ENCODE results near the gene LONRF3. TPM values are rescaled to one million over a fixed set of nuclear protein-coding genes. Genes with fewer than 3 reads are reported as not detected.

The LONRF3 gene
- total RNA-seq (2.4 TPM), polyA plus RNA-seq (ENCODE audit: insufficient read depth in 1 of 8, insufficient read length in 8 of 8, low replicate concordance in 1 of 8) (1 to 10 TPM; 1.3 to 2.4 (median 1.7) TPM)
- long read RNA-seq, donor 1: 0 reads
- long read RNA-seq, donor 2: 0 reads
- long read RNA-seq, donor 3, partial matches to known transcripts: 0 of 1 reads
- long read RNA-seq, donor 3, other reads (novel, unspliced or antisense): 0 of 1 reads
- long read RNA-seq, donor 4: 0 reads
- long read RNA-seq, donor 5: 0 reads
- long read RNA-seq, donor 6: 0 reads
- long read RNA-seq, donor 7: 0 reads
- long read RNA-seq, donor 8: 0 reads
- long read RNA-seq, donor 9: 0 reads
- long read RNA-seq, donor 10: 0 reads
- long read RNA-seq, donor 11: 0 reads

DNA sequence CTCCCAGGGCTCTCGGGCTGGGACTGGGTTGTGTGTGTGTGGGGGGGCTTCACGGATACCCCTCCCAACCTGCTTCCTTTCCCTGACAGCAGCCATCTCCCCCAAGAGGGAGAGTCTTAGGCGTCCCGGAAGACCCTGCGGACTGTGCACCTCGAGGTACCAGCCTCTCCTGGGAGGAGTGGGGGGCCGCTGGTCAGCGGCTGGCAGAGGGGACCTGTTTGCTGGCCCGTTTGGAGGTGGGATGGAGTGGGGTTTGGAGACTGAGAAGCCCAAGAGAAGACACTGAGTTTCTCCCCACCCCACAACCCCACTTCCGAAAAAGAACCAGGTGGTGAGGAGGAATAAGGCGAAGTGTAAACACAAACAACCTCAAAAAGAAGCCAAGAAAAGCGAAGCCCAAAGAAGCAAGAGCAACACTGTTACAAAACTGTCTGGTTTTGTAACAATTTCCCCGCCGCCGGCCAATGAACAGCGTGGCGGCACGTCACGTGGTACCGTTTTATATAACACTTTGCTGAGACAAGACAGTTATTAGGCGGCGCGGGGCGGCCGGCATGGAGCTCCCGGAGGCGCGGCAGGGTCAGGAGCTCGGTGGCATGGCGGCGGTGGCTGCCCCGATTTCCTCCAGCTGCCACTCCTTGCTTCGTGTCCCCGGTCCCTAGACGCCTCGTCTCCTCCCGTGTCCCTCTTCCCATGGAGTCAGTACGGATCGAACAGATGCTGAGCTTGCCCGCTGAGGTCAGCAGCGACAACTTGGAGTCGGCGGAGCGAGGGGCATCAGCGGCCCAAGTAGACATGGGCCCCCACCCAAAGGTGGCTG lies at the start of gene LONRF3:
TSS of gene LONRF3 (plus strand) at position 531 of the 820 bp plus-strand sequence. CDS start at position 694, 163 bp downstream.
- 42% methylated on average over 38 of the region's 45 CpGs for WGBS (ENCODE audit: insufficient coverage)
- DNase-seq: peak; percentile 78
- H3K4me1 ChIP-seq (ENCODE audit: control insufficient read depth, insufficient read depth, low read length): peaks cover 20% of the 10 kb centered on the region
- H3K4me3 ChIP-seq (ENCODE audit: low read length): peak within 1 kb of the TSS; percentile 31
- no peaks in the 10 kb centered on the region for H3K9me3 ChIP-seq (replicated peaks; ENCODE audit: control insufficient read depth, low read depth, low read length)
- no peaks in the 10 kb centered on the region for H3K36me3 ChIP-seq (ENCODE audit: control insufficient read depth, insufficient read depth, low read length)
- no peak within 1 kb of the TSS for H3K27ac ChIP-seq (ENCODE audit: low read length)
- H3K27me3 ChIP-seq (ENCODE audit: control insufficient read depth, insufficient read depth, low read length): peaks cover 70% of the 10 kb centered on the region

- no peaks in the 10 kb centered on the region for H3K4me1 ChIP-seq (ENCODE audit: control insufficient read depth, insufficient read depth, low read length)
These were observed 46.3 kb upstream of the LONRF3 start for GRCh38 chrX:118928151-118928550.

GRCh38 chrX:118935352-118935751 lies 39.1 kb upstream of the LONRF3 start:
- Histone ChIP-seq H3K9me3 (replicated peaks; ENCODE audit: control insufficient read depth, low read depth, low read length) (no peaks in the 10 kb centered on the region), H3K27ac (ENCODE audit: low read length) (no peak overlapping the region), H3K36me3 (ENCODE audit: control insufficient read depth, insufficient read depth, low read length) (no peaks in the 10 kb centered on the region), H3K4me3 (ENCODE audit: low read length) (no peak overlapping the region), H3K27me3 (ENCODE audit: control insufficient read depth, insufficient read depth, low read length) (no peaks in the 10 kb centered on the region), H3K4me1 (ENCODE audit: control insufficient read depth, insufficient read depth, low read length) (no peaks in the 10 kb centered on the region)
- 78% methylated on average over 1 of the region's 1 CpG for WGBS (ENCODE audit: insufficient coverage)
- DNase-seq: no peak

More at GRCh38 chrX:118928151-118928550, 46.3 kb upstream of the LONRF3 start:
- Histone ChIP-seq H3K27me3 (ENCODE audit: control insufficient read depth, insufficient read depth, low read length) (no peaks in the 10 kb centered on the region), H3K4me3 (ENCODE audit: low read length) (no peak overlapping the region), H3K27ac (ENCODE audit: low read length) (no peak overlapping the region), H3K9me3 (replicated peaks; ENCODE audit: control insufficient read depth, low read depth, low read length) (no peaks in the 10 kb centered on the region), H3K36me3 (ENCODE audit: control insufficient read depth, insufficient read depth, low read length) (no peaks in the 10 kb centered on the region)
- DNase-seq: peak; percentile 38
- 50% methylated on average over 1 of the region's 2 CpGs for WGBS (ENCODE audit: insufficient coverage)

DNA sequence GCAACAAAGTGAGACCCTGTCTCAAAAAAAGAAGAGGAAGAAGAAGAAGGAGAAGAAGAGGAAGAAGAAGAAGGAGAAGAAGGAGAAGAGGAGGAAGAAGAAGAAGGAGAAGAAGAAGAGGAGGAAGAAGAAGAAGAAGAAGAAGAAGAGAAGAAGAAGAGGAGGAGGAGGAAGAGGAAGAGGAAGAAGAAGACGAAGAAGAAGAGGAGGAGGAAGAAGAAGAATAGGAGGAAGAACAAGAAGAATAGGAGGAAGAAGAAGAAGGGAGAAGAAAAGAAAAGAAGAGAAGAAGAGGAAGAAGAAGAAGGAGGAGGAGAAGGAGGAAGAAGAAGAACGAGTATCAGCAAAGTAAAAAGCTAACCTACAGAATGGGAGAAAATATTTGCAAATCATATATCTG lies 33.3 kb upstream of the LONRF3 start:
- DNase-seq: no peak
- Histone ChIP-seq H3K36me3 (ENCODE audit: control insufficient read depth, insufficient read depth, low read length) (no peaks in the 10 kb centered on the region), H3K9me3 (replicated peaks; ENCODE audit: control insufficient read depth, low read depth, low read length) (no peaks in the 10 kb centered on the region), H3K4me3 (ENCODE audit: low read length) (no peak overlapping the region), H3K27ac (ENCODE audit: low read length) (no peak overlapping the region), H3K4me1 (ENCODE audit: control insufficient read depth, insufficient read depth, low read length) (no peaks in the 10 kb centered on the region), H3K27me3 (ENCODE audit: control insufficient read depth, insufficient read depth, low read length) (no peaks in the 10 kb centered on the region)
- WGBS (ENCODE audit: insufficient coverage): 55% methylated on average over 1 of the region's 2 CpGs

DNA sequence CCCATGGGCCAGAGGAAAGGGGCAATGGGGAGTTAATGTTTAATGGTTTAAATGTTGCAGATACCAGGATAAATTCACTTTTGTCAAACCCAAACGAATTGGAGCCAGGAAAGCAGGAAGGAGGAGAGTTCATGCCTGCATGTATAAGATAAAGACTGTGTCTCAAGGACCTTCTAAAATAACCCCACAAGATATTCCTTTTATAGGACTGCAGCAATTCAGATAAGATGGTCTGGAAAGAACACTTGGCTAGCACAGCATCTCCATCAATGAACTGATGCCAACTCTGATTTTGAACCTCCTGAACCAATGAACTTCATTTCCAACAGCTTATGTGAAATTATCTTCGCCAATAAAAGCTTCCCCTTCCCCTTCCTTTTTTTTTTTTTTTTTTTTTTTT lies 31.3 kb upstream of the LONRF3 start:
- WGBS (ENCODE audit: insufficient coverage): 100% methylated on average over 1 of the region's 2 CpGs
- Histone ChIP-seq H3K36me3 (ENCODE audit: control insufficient read depth, insufficient read depth, low read length) (no peaks in the 10 kb centered on the region), H3K27me3 (ENCODE audit: control insufficient read depth, insufficient read depth, low read length) (no peaks in the 10 kb centered on the region), H3K27ac (ENCODE audit: low read length) (no peak overlapping the region), H3K4me3 (ENCODE audit: low read length) (no peak overlapping the region), H3K9me3 (replicated peaks; ENCODE audit: control insufficient read depth, low read depth, low read length) (no peaks in the 10 kb centered on the region), H3K4me1 (ENCODE audit: control insufficient read depth, insufficient read depth, low read length) (no peaks in the 10 kb centered on the region)
- DNase-seq: no peak

DNA sequence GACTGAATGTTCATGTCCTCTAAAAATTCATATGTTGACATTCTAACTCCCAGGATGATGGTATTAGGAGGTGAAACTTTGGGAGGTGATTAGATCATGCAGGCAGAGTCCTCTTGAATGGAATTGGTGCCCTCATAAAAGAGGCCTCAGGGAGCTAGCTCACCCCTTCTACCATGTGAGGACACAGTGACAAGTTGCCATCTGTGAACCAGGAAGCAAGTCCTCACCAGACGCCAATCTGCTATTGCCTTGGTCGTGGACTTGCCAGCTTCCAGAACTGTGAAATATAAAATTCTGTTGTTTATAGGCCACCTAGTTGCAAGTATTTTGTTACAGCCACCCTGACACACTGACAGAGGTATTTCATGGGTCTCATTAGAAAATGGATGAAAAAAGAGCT lies 28.5 kb upstream of the LONRF3 start:
- no peaks in the 10 kb centered on the region for H3K9me3 ChIP-seq (replicated peaks; ENCODE audit: control insufficient read depth, low read depth, low read length)
- no peak overlapping the region for H3K4me3 ChIP-seq (ENCODE audit: low read length)
- no peak overlapping the region for H3K27ac ChIP-seq (ENCODE audit: low read length)
- WGBS (ENCODE audit: insufficient coverage): no CpG with 5 or more reads among the region's 2 CpGs
- H3K36me3 ChIP-seq (ENCODE audit: control insufficient read depth, insufficient read depth, low read length): no peaks in the 10 kb centered on the region
- no peak for DNase-seq
- peaks cover 2% of the 10 kb centered on the region for H3K27me3 ChIP-seq (ENCODE audit: control insufficient read depth, insufficient read depth, low read length)
- no peaks in the 10 kb centered on the region for H3K4me1 ChIP-seq (ENCODE audit: control insufficient read depth, insufficient read depth, low read length)

GRCh38 chrX:118948270-118948669 lies 26.1 kb upstream of the LONRF3 start:
- Histone ChIP-seq H3K4me1 (ENCODE audit: control insufficient read depth, insufficient read depth, low read length) (no peaks in the 10 kb centered on the region), H3K4me3 (ENCODE audit: low read length) (no peak overlapping the region), H3K9me3 (replicated peaks; ENCODE audit: control insufficient read depth, low read depth, low read length) (no peaks in the 10 kb centered on the region), H3K36me3 (ENCODE audit: control insufficient read depth, insufficient read depth, low read length) (no peaks in the 10 kb centered on the region), H3K27me3 (ENCODE audit: control insufficient read depth, insufficient read depth, low read length) (peaks cover 2% of the 10 kb centered on the region), H3K27ac (ENCODE audit: low read length) (no peak overlapping the region)
- no peak for DNase-seq
- WGBS (ENCODE audit: insufficient coverage): no CpG with 5 or more reads among the region's 1 CpG

DNA sequence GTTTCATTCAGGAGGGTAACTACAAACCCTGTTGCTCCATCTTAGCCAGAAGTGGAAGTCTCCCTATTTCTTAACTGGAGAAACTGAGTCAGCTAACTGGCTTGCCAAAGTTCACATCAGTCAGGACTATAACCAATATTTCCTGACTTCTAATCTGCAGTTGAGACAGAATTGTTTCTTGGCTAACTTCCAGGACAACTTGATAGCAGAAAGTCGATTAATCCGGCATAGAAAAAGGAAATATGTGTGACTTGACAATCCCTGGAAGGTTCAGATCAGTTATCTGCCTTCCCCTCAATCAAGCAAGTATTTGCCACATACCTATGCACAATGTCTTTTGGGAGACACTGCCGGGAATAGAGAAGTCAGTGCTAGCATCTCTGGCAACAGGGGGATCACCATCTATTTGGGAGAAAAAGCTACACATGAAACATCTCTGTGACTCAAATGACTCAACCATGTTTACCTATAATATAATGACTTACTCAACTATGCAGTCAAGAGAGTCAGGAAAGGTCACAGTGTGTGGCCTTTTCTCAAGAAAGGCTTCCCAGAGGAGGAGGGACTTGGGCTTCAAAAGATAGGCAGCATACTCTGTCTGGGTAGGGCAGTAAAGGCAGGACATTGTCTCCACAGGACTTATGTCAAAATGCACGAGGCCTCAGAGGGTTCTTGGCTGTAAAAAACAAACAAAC lies 12.4 kb upstream of the LONRF3 start:
- Histone ChIP-seq H3K9me3 (replicated peaks; ENCODE audit: control insufficient read depth, low read depth, low read length) (no peaks in the 10 kb centered on the region), H3K27me3 (ENCODE audit: control insufficient read depth, insufficient read depth, low read length) (peaks cover 5% of the 10 kb centered on the region), H3K36me3 (ENCODE audit: control insufficient read depth, insufficient read depth, low read length) (no peaks in the 10 kb centered on the region), H3K4me1 (ENCODE audit: control insufficient read depth, insufficient read depth, low read length) (no peaks in the 10 kb centered on the region), H3K4me3 (ENCODE audit: low read length) (no peak overlapping the region), H3K27ac (ENCODE audit: low read length) (no peak overlapping the region)
- no CpG with 5 or more reads among the region's 4 CpGs for WGBS (ENCODE audit: insufficient coverage)
- no peak for DNase-seq

- Histone ChIP-seq H3K4me3 (ENCODE audit: low read length) (no peak overlapping the region), H3K4me1 (ENCODE audit: control insufficient read depth, insufficient read depth, low read length) (no peaks in the 10 kb centered on the region), H3K27ac (ENCODE audit: low read length) (no peak overlapping the region), H3K27me3 (ENCODE audit: control insufficient read depth, insufficient read depth, low read length) (peaks cover 13% of the 10 kb centered on the region), H3K36me3 (ENCODE audit: control insufficient read depth, insufficient read depth, low read length) (no peaks in the 10 kb centered on the region), H3K9me3 (replicated peaks; ENCODE audit: control insufficient read depth, low read depth, low read length) (no peaks in the 10 kb centered on the region)
- no peak for DNase-seq
- WGBS (ENCODE audit: insufficient coverage): no CpG with 5 or more reads among the region's 2 CpGs
These were observed 11.3 kb upstream of the LONRF3 start for GRCh38 chrX:118963159-118963558.

DNA sequence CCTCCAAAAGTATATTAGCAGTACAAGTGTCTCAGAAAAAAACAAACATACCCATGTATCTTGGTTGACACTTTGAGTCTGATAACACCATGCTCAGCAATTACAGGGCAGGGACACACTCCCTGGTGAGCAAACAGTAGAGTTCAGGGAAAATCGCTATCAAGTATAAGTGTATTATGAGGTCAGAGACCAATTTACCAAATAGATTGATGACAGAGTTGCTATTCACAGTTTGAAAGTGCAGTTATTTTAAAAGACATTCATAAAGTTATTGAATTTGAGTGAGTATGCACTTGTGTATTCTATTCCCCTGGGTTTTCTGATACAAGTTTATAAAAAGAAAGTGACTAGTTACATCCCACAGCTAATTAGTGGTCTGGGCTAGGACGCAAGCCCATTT lies 10.2 kb upstream of the LONRF3 start:
- Histone ChIP-seq H3K27ac (ENCODE audit: low read length) (no peak overlapping the region), H3K9me3 (replicated peaks; ENCODE audit: control insufficient read depth, low read depth, low read length) (no peaks in the 10 kb centered on the region), H3K4me1 (ENCODE audit: control insufficient read depth, insufficient read depth, low read length) (no peaks in the 10 kb centered on the region), H3K4me3 (ENCODE audit: low read length) (no peak overlapping the region), H3K27me3 (ENCODE audit: control insufficient read depth, insufficient read depth, low read length) (peaks cover 13% of the 10 kb centered on the region), H3K36me3 (ENCODE audit: control insufficient read depth, insufficient read depth, low read length) (no peaks in the 10 kb centered on the region)
- DNase-seq: no peak
- no CpG with 5 or more reads among the region's 2 CpGs for WGBS (ENCODE audit: insufficient coverage)

All from muscle of leg (tissue), 16 donors.